HFFc6 (cell line): ENCODE results near the gene P2RX6. TPM values are rescaled to one million over a fixed set of nuclear protein-coding genes. Genes with fewer than 3 reads are reported as not detected.

ENCODE experiments used
- DNase-seq: peaks from one replicate; pipeline ENCODE4 v3.0.0-alpha.2; 2018
- H3K27ac Mint-ChIP-seq: 2 replicates; pipeline ENCODE4 v1.8.0; 2020; ENCODE audit warnings: mild to moderate bottlenecking, mixed read lengths
- H3K27me3 Mint-ChIP-seq: 2 replicates; pipeline ENCODE4 v1.8.0; 2021; ENCODE audit warnings: mild to moderate bottlenecking, moderate library complexity, mixed read lengths; ENCODE audit not compliant: insufficient read depth
- H3K36me3 Mint-ChIP-seq: 2 replicates; pipeline ENCODE4 v1.8.0; 2021; ENCODE audit warnings: low read depth, mixed read lengths
- H3K4me1 Mint-ChIP-seq: 2 replicates; pipeline ENCODE4 v1.8.0; 2020; ENCODE audit warnings: low read depth, mixed read lengths
- H3K4me3 Mint-ChIP-seq: 2 replicates; pipeline ENCODE4 v1.8.0; 2020; ENCODE audit warnings: mild to moderate bottlenecking, moderate library complexity, mixed read lengths
- H3K9me3 Mint-ChIP-seq: 2 replicates; pipeline ENCODE4 v1.8.0; 2020; ENCODE audit warnings: mild to moderate bottlenecking, mixed read lengths
- total RNA-seq, 6 experiments: library from RNA; stranded (reverse); fragmentation: NEBNext Ultra II Directional; extraction: Animal tissue kit (Norgen Biotek cat#: 25700); gene quantifications; 2 replicates in 1 of 6; 3 replicates in 5 of 6; pipeline ENCODE4 v1.2.3, GENCODE V29; 2021
- TF ChIP-seq, protein P1 (sequence below): fragments of 200-600 bp; sonication (generic); IDR thresholded peaks from 2 replicates; pipeline ENCODE4 v1.5.0; 2021; ENCODE audit warnings: antibody characterized with exemption, mild to moderate bottlenecking

The P2RX6 gene
- total RNA-seq, 6 experiments from 2014 or later = 1.6 to 4.0 (median 1.9) TPM

DNA sequence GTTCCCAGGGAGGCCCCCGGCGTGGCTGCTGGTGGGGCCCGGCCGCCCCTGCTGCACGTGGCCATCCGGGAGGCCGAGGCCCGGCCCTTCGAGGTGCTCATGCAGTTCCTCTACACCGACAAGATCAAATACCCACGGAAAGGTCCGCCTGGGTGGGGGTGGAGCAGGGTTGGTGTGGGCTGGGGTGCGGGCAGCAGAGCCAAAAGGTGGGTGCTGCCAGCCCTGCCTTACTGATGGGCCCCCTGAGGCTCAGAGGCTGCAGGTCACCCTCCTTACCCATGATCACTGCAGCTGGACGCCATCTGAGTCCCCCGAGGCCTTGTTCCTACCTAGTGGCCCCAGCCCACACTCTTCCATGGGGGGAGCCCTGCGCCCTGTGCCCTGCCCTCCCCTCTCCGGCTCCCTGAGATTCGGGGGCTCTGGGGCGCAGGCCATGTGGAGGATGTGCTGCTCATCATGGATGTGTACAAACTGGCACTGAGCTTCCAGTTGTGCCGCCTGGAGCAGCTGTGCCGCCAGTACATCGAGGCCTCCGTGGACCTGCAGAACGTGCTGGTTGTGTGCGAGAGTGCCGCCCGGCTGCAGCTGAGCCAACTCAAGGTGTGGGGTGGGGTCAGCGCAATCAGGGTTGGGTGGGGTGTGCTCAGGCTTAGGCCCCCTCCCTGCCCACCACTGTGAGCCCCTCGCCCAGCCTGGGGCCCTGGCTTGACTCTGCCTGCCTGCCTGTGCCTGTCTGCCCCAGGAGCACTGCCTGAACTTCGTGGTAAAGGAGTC, 20.6 kb upstream of the P2RX6 start:
- DNase-seq = no peak
- Mint-ChIP-seq H3K27me3 (no peaks in the 10 kb centered on the region), H3K4me1 (no peaks in the 10 kb centered on the region), H3K36me3 (no peaks in the 10 kb centered on the region; the same call in 1 of the 2 replicates), H3K4me3 (no peak overlapping the region), H3K9me3 (no peaks in the 10 kb centered on the region), H3K27ac (no peak overlapping the region)
- TF ChIP-seq, protein P1, sequence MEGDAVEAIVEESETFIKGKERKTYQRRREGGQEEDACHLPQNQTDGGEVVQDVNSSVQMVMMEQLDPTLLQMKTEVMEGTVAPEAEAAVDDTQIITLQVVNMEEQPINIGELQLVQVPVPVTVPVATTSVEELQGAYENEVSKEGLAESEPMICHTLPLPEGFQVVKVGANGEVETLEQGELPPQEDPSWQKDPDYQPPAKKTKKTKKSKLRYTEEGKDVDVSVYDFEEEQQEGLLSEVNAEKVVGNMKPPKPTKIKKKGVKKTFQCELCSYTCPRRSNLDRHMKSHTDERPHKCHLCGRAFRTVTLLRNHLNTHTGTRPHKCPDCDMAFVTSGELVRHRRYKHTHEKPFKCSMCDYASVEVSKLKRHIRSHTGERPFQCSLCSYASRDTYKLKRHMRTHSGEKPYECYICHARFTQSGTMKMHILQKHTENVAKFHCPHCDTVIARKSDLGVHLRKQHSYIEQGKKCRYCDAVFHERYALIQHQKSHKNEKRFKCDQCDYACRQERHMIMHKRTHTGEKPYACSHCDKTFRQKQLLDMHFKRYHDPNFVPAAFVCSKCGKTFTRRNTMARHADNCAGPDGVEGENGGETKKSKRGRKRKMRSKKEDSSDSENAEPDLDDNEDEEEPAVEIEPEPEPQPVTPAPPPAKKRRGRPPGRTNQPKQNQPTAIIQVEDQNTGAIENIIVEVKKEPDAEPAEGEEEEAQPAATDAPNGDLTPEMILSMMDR = no peak

DNA sequence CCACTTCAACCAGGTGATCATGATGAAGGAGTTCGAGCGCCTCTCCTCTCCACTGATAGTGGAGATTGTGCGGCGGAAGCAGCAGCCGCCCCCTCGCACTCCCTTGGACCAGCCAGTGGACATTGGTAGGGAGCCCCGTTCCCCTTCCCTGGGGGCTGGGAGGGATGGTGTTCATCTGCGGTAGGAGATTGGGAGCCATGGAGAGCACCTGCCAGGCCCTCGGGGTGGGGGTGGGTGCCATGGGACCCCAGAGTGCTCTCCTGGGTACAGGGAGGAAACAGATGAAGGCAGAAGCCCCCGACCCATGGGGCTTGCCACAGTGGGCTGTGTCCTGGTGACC, 20.1 kb upstream of the P2RX6 start:
- TF ChIP-seq, protein P1 = no peak
- Mint-ChIP-seq H3K36me3 (no peaks in the 10 kb centered on the region; the same call in 1 of the 2 replicates), H3K4me1 (no peaks in the 10 kb centered on the region), H3K27ac (no peak overlapping the region), H3K4me3 (no peak overlapping the region), H3K27me3 (no peaks in the 10 kb centered on the region), H3K9me3 (no peaks in the 10 kb centered on the region)
- no peak for DNase-seq

DNA sequence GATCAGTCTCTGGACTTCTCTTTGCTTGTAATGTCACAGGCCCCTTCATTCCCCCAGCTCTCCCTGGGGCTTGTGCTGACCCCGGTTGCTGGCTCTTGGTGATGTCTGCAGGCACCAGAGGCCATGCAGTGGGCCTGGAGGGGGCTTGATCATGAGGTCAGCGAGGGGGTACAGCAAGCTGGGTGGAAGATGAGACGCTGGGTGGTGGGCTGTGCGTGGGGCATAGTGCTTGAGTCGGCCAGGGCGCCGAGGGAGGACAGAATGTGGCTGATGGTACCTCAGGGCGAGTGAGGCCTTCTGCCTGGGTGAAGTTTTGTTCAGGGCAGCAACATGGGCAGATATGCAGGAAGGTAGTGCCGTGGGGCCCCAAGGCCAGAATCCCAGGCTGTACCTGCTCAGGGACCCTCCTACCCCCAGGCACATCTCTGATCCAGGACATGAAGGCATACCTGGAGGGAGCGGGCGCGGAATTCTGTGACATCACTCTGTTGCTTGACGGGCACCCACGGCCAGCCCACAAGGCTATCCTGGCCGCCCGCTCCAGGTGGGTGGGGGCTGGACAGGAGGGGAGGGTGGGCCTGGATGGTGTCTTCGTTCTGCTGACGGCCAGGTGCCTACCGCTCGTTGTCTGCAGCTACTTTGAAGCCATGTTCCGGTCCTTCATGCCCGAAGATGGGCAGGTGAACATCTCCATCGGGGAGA, 19.5 kb upstream of the P2RX6 start:
- H3K9me3 Mint-ChIP-seq = no peaks in the 10 kb centered on the region
- H3K36me3 Mint-ChIP-seq = no peaks in the 10 kb centered on the region; the same call in 1 of the 2 replicates
- DNase-seq = no peak
- peaks cover 2% of the 10 kb centered on the region; the same call in 1 of the 2 replicates for H3K4me1 Mint-ChIP-seq
- H3K4me3 Mint-ChIP-seq = no peak overlapping the region
- H3K27me3 Mint-ChIP-seq = peaks cover 3% of the 10 kb centered on the region; the same call in 1 of the 2 replicates
- H3K27ac Mint-ChIP-seq = no peak overlapping the region
- TF ChIP-seq, protein P1 = no peak

DNA sequence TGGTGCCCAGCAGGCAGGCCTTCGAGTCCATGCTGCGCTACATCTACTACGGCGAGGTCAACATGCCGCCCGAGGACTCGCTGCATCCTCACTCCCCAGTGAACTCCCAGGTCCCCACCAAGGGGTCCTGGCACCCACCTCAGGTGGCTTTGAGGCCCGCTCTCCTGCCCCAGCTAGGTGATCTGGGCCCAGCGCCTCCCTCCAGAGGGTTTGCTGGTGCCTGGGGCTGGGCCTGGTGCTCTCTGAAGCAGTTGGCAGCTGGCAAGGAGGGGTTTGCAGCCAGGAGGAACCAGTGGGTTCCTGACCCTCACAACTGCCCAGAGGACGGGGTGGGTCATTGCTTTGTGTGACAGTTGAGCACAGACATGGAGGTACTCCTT, 18.9 kb upstream of the P2RX6 start:
- Mint-ChIP-seq H3K9me3 (no peaks in the 10 kb centered on the region), H3K4me3 (no peak overlapping the region)
- TF ChIP-seq, protein P1 = no peak

DNA sequence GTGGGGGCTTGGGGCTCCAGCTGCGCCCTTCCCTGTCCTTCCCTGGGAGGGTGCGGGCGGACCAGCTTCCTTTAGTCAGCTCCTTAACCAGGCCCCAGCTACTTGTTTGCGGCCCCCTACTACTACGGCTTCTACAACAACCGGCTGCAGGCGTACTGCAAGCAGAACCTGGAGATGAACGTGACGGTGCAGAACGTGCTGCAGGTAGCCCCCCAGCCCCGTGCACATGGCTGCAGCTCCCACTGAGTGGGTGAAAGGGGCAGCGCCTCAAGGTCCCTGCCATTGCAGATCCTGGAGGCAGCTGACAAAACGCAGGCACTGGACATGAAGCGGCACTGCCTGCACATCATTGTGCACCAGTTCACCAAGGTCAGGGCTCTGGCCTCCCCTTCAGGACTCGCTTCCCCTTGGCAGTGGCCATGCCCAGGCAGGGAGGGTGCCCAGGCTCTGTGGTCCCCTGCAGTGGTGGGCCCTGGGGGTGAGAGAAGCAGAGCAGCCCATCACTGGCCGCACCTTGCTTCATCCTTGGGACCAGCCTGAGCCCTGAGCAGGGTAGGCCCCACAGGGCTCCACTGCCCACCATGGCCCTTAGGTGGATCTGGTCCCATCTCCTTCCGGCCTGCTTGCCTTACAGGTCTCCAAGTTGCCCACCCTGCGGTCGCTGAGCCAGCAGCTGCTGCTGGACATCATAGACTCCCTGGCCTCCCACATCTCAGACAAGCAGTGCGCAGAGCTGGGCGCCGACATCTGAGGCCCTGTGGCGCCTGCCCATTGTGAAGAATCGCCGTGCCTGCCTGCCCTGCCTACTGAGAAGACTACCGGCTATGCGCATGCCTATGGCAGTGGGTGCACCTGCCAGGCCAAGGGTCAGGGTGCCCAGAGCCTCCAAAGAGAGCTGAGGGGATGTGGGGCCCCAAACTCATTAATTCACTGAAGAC, 18.1 kb upstream of the P2RX6 start:
- Mint-ChIP-seq H3K9me3 (no peaks in the 10 kb centered on the region), H3K36me3 (peaks cover 4% of the 10 kb centered on the region; the same call in 1 of the 2 replicates), H3K4me3 (no peak overlapping the region), H3K4me1 (peaks cover 13% of the 10 kb centered on the region), H3K27ac (no peak overlapping the region), H3K27me3 (peaks cover 11% of the 10 kb centered on the region)
- TF ChIP-seq, protein P1 = no peak
- DNase-seq = no peak

More for the DNA sequence above, 18.9 kb upstream of the P2RX6 start:
- no peak overlapping the region for H3K27ac Mint-ChIP-seq
- H3K36me3 Mint-ChIP-seq = no peaks in the 10 kb centered on the region; the same call in 1 of the 2 replicates
- H3K4me1 Mint-ChIP-seq = peaks cover 7% of the 10 kb centered on the region
- H3K27me3 Mint-ChIP-seq = peaks cover 5% of the 10 kb centered on the region; the same call in 1 of the 2 replicates
- DNase-seq = no peak
